PC-3 (cell line): ENCODE data around the gene CDK5RAP3. TPM values are rescaled to one million over a fixed set of nuclear protein-coding genes. Genes with fewer than 3 reads are reported as not detected.

Experiments
- ATAC-seq: fragments of 200-7000 bp; cut with Tn5 transposase; 2 replicates; pipeline ENCODE4 v1.9.1; 2020; ENCODE audit warnings: mild to moderate bottlenecking, moderate library complexity
- BruUV-seq: library from RNA; stranded (reverse); fragments of 400-500 nt; replicated peaks from 2 replicates; lab custom pipeline; 2021; lab: Mats Ljungman, UMichigan
- CTCF ChIA-PET: fragments of 300-600 bp; sonication (Branson Sonifier 250); formaldehyde crosslinking; loops from one replicate; lab custom pipeline; 2022; ENCODE audit warnings: antibody characterized with exemption; lab: Charles Lee
- POLR2A ChIA-PET: fragments of 300-600 bp; sonication (Branson Sonifier 250); formaldehyde crosslinking; loops from one replicate; lab custom pipeline; 2022; ENCODE audit warnings: antibody characterized with exemption; ENCODE audit not compliant: unreplicated experiment; lab: Charles Lee
- DNase-seq: peaks from one replicate; pipeline ENCODE4 v3.0.0-alpha.2; 2015
- H2AFZ ChIP-seq: fragments of 300-600 bp; sonication (generic); 2 replicates; pipeline ENCODE4 v1.6.0; 2016; ENCODE audit warnings: antibody characterized with exemption, low read length
- H3F3A ChIP-seq: fragments of 300-600 bp; sonication (generic); one replicate; pipeline ENCODE4 v1.6.0; 2017; ENCODE audit warnings: antibody characterized with exemption, low read length, control low read depth, mild to moderate bottlenecking; ENCODE audit not compliant: unreplicated experiment
- H3K27ac ChIP-seq: fragments of 300-600 bp; sonication (generic); 2 replicates; pipeline ENCODE4 v1.5.1; 2016; ENCODE audit warnings: mild to moderate bottlenecking, low read length
- H3K27me3 ChIP-seq: fragments of 300-600 bp; sonication (generic); 2 replicates; pipeline ENCODE4 v1.6.1; 2016; ENCODE audit warnings: low read length, mixed read lengths
- H3K36me3 ChIP-seq: fragments of 300-600 bp; sonication (generic); 2 replicates; pipeline ENCODE4 v1.6.1; 2016; ENCODE audit warnings: low read depth, mixed run types, low read length, mixed read lengths
- H3K4me1 ChIP-seq: fragments of 300-600 bp; sonication (generic); 2 replicates; pipeline ENCODE4 v1.5.1; 2016; ENCODE audit warnings: low read length; ENCODE audit not compliant: insufficient read depth
- H3K4me2 ChIP-seq: fragments of 300-600 bp; sonication (generic); 2 replicates; pipeline ENCODE4 v1.6.0; 2016; ENCODE audit warnings: low read length
- H3K4me3 ChIP-seq: fragments of 300-600 bp; sonication (generic); 2 replicates; pipeline ENCODE4 v1.5.1; 2016; ENCODE audit warnings: mild to moderate bottlenecking, low read length, mixed read lengths
- H3K79me2 ChIP-seq: fragments of 300-600 bp; sonication (generic); 2 replicates; pipeline ENCODE4 v1.6.1; 2017; ENCODE audit warnings: low read length, mixed read lengths
- H3K9ac ChIP-seq: fragments of 300-600 bp; sonication (generic); 2 replicates; pipeline ENCODE4 v1.6.0; 2016; ENCODE audit warnings: mild to moderate bottlenecking, low read length
- H3K9me2 ChIP-seq: fragments of 300-600 bp; sonication (generic); replicated peaks from 2 replicates; pipeline ENCODE4 v1.6.1; 2016; ENCODE audit warnings: mixed run types, low read length, mixed read lengths
- H3K9me3 ChIP-seq: fragments of 300-600 bp; sonication (generic); 2 replicates; pipeline ENCODE4 v1.6.1; 2016; ENCODE audit warnings: low read length, mixed read lengths
- H4K20me1 ChIP-seq: fragments of 300-600 bp; sonication (generic); 2 replicates; pipeline ENCODE4 v1.6.1; 2016; ENCODE audit warnings: low read length, mixed read lengths
- CTCF ChIP-seq: fragments of 300-600 bp; sonication (generic); conservative IDR thresholded peaks from 2 replicates; pipeline ENCODE4 v1.5.1; 2017; ENCODE audit warnings: antibody characterized with exemption, low read depth, mild to moderate bottlenecking, low read length
- EZH2 ChIP-seq: fragments of 300-600 bp; sonication (generic); IDR thresholded peaks from one replicate; pipeline ENCODE4 v1.6.1; 2017; ENCODE audit warnings: antibody characterized with exemption, mild to moderate bottlenecking, low read length; ENCODE audit not compliant: unreplicated experiment
- EZH2phosphoT487 ChIP-seq: fragments of 300-600 bp; sonication (generic); IDR thresholded peaks from 2 replicates; pipeline ENCODE4 v1.6.1; 2018; ENCODE audit warnings: mild to moderate bottlenecking, antibody characterized with exemption, low read length, borderline replicate concordance
- intact Hi-C: fragments of 100-400 bp; cut with micrococcal nuclease; formaldehyde crosslinking; loops from 2 replicates; pipeline ENCODE4 v1.9.0; 2023
- total RNA-seq: library from RNA; depleted of rRNA; stranded (reverse); fragments of >200 nt; gene quantifications from 2 replicates; pipeline ENCODE4 v1.2.3, GENCODE V29; 2014

Gene CDK5RAP3
- total RNA-seq, 1 experiment from 2014 or later: 193 TPM

- CTCF ChIA-PET: no interaction called here
- POLR2A ChIA-PET: interaction anchor here (0.6 kb wide), 2 partner anchors 74 to 137 kb away, joined by 3 to 13 read pairs; no protein-coding TSS in a partner anchor
- no peak for ATAC-seq
- H3K4me1 ChIP-seq: peaks cover 41% of the 10 kb centered on the region
- H3K9me3 ChIP-seq: no peaks in the 10 kb centered on the region
- H3K9ac ChIP-seq: peak overlapping the region; percentile 84
- no peaks in the 10 kb centered on the region for H4K20me1 ChIP-seq
- peak; percentile 70 for DNase-seq
- H3K36me3 ChIP-seq: no peaks in the 10 kb centered on the region
- intact Hi-C loops: loop anchor here (10.0 kb wide), 3 partner anchors 222 to 462 kb away; no protein-coding TSS in a partner anchor
- H3K4me3 ChIP-seq: peak overlapping the region; percentile 65
- peak overlapping the region; percentile 88 for H3K27ac ChIP-seq
- peaks cover 6% of the 10 kb centered on the region for H3F3A ChIP-seq
- TF ChIP-seq EZH2: no peak
- no peak for TF ChIP-seq CTCF
- no peak for TF ChIP-seq EZH2phosphoT487
- no TSS peak for BruUV-seq
- H3K9me2 ChIP-seq: no peaks in the 10 kb centered on the region
- H3K79me2 ChIP-seq: no peaks in the 10 kb centered on the region
- H2AFZ ChIP-seq: peak overlapping the region; percentile 95
- no peaks in the 10 kb centered on the region for H3K27me3 ChIP-seq
- H3K4me2 ChIP-seq: peak overlapping the region; percentile 86
These were observed 52.0 kb downstream of the CDK5RAP3 start for GRCh38 chr17:48022901-48023300.

GRCh38 chr17:48023400-48024148 is 52.7 kb downstream of the CDK5RAP3 start:
- BruUV-seq: TSS peak; percentile 92
- intact Hi-C loops: loop anchor here (2.0 to 10.0 kb wide), 4 partner anchors 77 to 461 kb away; partner anchors contain the start of gene CBX1

More at GRCh38 chr17:48023400-48024148, 52.7 kb downstream of the CDK5RAP3 start:
- Histone ChIP-seq H4K20me1 (no peaks in the 10 kb centered on the region), H3K9ac (peak overlapping the region; percentile 84), H3K4me3 (peak overlapping the region; percentile 65), H3K79me2 (no peaks in the 10 kb centered on the region), H3K9me2 (no peaks in the 10 kb centered on the region), H3K9me3 (no peaks in the 10 kb centered on the region), H3F3A (peaks cover 6% of the 10 kb centered on the region), H2AFZ (peak overlapping the region; percentile 95), H3K36me3 (no peaks in the 10 kb centered on the region), H3K4me2 (peak overlapping the region; percentile 86), H3K4me1 (peaks cover 41% of the 10 kb centered on the region), H3K27ac (peak overlapping the region; percentile 88), H3K27me3 (no peaks in the 10 kb centered on the region)
- ATAC-seq (peak; percentile 40), DNase-seq (peak; percentile 94)
- TF ChIP-seq EZH2 (no peak), CTCF (peak; percentile 42; the same call in 1 of the 2 replicates)
- ChIA-PET POLR2A (interaction anchor here (0.6 to 1.1 kb wide), 5 partner anchors 52 to 136 kb away, joined by 3 to 13 read pairs (median 3); partner anchors contain the start of genes CDK5RAP3, PNPO and SNX11), CTCF (no interaction called here)
